Lung (tissue), 12 donors: ENCODE data around the gene UBE2E1. TPM values are rescaled to one million over a fixed set of nuclear protein-coding genes. Genes with fewer than 3 reads are reported as not detected.

Source experiments
- ATAC-seq: fragments of 200-7000 bp; cut with Tn5 transposase; one replicate; pipeline ENCODE4 v1.9.1; 2020; ENCODE audit warnings: moderate number of reproducible peaks; ENCODE audit not compliant: insufficient read depth, low FRiP score
- DNase-seq, 3 donors: peaks; one replicate each; pipeline ENCODE4 v3.0.0-alpha.2; 2013 to 2017
- H3K27ac ChIP-seq, 2 donors: one replicate each; pipeline ENCODE4 v1.5.1; 2013; ENCODE audit warnings: mild to moderate bottlenecking in 2 of 2, moderate library complexity in 2 of 2, control low read depth in 1 of 2, inconsistent platforms in 1 of 2, low read depth in 1 of 2, low read length in 1 of 2
- H3K27me3 ChIP-seq, 3 donors: one replicate each; pipeline ENCODE4 v1.5.1; 2013; ENCODE audit warnings: low read length in 2 of 3; ENCODE audit not compliant: control insufficient read depth in 3 of 3, insufficient read depth in 3 of 3
- H3K36me3 ChIP-seq, 4 donors: one replicate each; pipeline ENCODE4 v1.5.1; 2013; ENCODE audit warnings: low read length in 4 of 4, mild to moderate bottlenecking in 1 of 4, moderate library complexity in 1 of 4; ENCODE audit not compliant: control insufficient read depth in 4 of 4, insufficient read depth in 4 of 4
- H3K4me1 ChIP-seq, 5 donors: one replicate each; pipeline ENCODE4 v1.5.1; 2013; ENCODE audit warnings: low read length in 5 of 5, mild to moderate bottlenecking in 2 of 5, moderate library complexity in 1 of 5; ENCODE audit not compliant: control insufficient read depth in 5 of 5, insufficient read depth in 5 of 5
- H3K4me3 ChIP-seq: one replicate; pipeline ENCODE4 v1.5.1; 2013; ENCODE audit warnings: mild to moderate bottlenecking, control low read depth, moderate library complexity
- H3K9ac ChIP-seq, 2 donors: one replicate each; pipeline ENCODE4 v1.5.1; 2013; ENCODE audit warnings: low read length in 2 of 2, control low read depth in 1 of 2; ENCODE audit not compliant: insufficient read depth in 1 of 2
- H3K9me3 ChIP-seq, 4 donors: one replicate each; pipeline ENCODE4 v1.5.1; 2013; ENCODE audit warnings: low read length in 3 of 4, mild to moderate bottlenecking in 1 of 4, moderate library complexity in 1 of 4; ENCODE audit not compliant: control insufficient read depth in 4 of 4, insufficient read depth in 3 of 4
- WGBS, 2 donors: extraction: QIAGEN DNeasy Blood & Tissue Kit; methylation state at CpG; one replicate each; pipeline ENCODE4 v1.1.7; 2013; 5-methylcytosine and 5-hydroxymethylcytosine counted together
- polyA plus RNA-seq, 2 donors: library from polyadenylated mRNA; stranded (reverse); fragments of 200-250 nt; gene quantifications; one replicate each; pipeline ENCODE4 v1.2.1, GENCODE V29; 2013
- total RNA-seq, 2 donors: library from RNA; depleted of rRNA in 1 of 2; stranded (reverse); fragments of >200 nt in 1 of 2; gene quantifications; one replicate each; pipeline ENCODE4 v1.2.1, GENCODE V29; 2014 to 2021
- TF ChIP-seq, protein P1 (sequence below): IDR thresholded peaks from 2 replicates; pipeline ENCODE4 v1.5.1; 2012; ENCODE audit warnings: mild to moderate bottlenecking; ENCODE audit errors: control extremely low read depth, extremely low read depth
- donor health status: control.
- donor health status: control.
- donor health status: Bipolar disorder and iron deficiency.
- donor health status: healthy.
- donor health status: DM: yes; HTN: yes; CAD: no.

UBE2E1 gene
- total and polyA plus RNA-seq, 4 donors: 74.1 to 156 (median 87.6) TPM

DNA sequence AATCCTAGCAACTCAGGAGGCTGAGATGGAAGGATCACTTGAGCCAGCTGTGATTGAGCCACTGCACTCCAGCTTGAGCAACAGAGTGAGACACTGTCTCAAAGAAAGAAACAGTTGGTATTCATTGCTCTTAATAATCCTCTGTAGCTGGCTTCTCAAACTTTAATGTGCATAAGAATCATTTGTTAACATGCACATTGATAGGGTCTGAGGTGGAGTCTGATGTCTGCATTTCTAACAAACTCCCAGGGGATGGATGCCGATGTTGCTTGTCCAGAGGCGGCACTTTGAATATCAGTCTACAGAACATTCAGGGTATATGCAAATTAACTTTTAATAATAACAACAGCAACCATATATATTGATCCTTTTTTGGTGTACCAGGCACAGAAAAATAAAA lies 71.2 kb downstream of the UBE2E1 start:
- Histone ChIP-seq H3K4me1 (peaks cover 3 to 30% (median 12%) of the 10 kb centered on the region in 5 donors), H3K27me3 (no peaks in the 10 kb centered on the region), H3K9me3 (no peaks in the 10 kb centered on the region), H3K9ac (no peak overlapping the region), H3K36me3 (peaks cover 0 to 2% (median under 1%) of the 10 kb centered on the region in 4 donors), H3K27ac (no peak overlapping the region), H3K4me3 (no peak overlapping the region)
- DNase-seq (no peak), ATAC-seq (no peak)
- TF ChIP-seq, protein P1, sequence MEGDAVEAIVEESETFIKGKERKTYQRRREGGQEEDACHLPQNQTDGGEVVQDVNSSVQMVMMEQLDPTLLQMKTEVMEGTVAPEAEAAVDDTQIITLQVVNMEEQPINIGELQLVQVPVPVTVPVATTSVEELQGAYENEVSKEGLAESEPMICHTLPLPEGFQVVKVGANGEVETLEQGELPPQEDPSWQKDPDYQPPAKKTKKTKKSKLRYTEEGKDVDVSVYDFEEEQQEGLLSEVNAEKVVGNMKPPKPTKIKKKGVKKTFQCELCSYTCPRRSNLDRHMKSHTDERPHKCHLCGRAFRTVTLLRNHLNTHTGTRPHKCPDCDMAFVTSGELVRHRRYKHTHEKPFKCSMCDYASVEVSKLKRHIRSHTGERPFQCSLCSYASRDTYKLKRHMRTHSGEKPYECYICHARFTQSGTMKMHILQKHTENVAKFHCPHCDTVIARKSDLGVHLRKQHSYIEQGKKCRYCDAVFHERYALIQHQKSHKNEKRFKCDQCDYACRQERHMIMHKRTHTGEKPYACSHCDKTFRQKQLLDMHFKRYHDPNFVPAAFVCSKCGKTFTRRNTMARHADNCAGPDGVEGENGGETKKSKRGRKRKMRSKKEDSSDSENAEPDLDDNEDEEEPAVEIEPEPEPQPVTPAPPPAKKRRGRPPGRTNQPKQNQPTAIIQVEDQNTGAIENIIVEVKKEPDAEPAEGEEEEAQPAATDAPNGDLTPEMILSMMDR: no peak
- WGBS, 2 donors: 87 to 89% methylated on average over 2 of the region's 2 CpGs

DNA sequence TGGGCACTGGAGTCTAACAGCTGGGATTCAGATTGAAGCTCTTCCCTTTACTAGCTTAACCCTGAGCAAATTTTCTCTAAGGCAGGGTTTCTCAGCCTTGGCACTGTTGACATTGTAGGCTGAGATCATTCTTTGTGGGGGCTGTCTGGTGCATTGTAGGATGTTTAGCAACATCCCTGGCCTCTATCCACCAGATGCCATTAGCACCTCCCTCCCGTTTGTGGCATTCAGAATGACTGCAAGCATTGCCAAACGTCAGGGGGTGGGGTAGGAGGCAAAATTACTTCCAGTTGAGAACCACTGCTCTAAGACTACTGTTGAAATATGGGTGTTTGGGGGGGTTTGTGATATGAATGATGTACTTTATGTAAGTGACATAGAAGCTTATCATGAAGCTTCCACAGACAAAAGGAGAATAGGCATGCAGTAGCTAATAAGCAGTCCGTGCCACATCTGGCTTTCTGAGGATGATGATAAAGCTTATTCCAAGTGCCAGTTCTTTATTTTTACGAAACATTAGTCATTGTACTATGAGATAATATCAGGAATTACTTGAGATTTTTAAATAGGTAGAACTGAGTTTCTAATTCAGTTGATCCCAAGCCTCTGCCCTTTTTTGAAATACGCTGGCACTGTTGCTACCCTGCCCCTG lies 71.7 kb downstream of the UBE2E1 start:
- TF ChIP-seq, protein P1: no peak
- DNase-seq (peak; percentile 48 to 64 (median 55)), ATAC-seq (no peak)
- Histone ChIP-seq H3K9me3 (no peaks in the 10 kb centered on the region), H3K4me1 (peaks cover 3 to 30% (median 12%) of the 10 kb centered on the region in 5 donors), H3K36me3 (peaks cover 0 to 6% (median 2%) of the 10 kb centered on the region in 4 donors), H3K27me3 (no peaks in the 10 kb centered on the region), H3K4me3 (no peak overlapping the region), H3K9ac (no peak overlapping the region), H3K27ac (no peak overlapping the region)
- 39% methylated on average over 5 of the region's 5 CpGs for WGBS, 2 donors

DNA sequence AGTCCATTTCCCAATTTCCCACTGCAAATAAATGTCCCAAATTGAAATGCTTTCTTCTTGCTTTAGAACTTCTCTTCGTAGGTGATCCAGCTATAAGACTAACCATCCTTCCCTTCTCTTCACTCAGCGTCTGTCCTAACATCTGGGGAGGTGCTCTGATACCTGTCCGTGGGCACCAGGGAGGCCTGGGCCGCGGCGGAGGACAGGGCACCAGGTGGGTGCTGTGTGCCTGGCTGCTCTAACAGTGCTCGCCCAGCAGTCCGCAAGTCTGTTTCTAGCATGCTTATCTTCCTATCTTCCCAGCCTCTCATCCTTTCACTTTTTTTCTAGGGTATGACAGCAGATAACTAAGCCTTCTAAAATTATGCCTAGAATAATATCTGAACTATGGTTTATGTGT lies 73.7 kb downstream of the UBE2E1 start:
- H3K9me3 ChIP-seq: no peaks in the 10 kb centered on the region
- H3K27ac ChIP-seq: no peak overlapping the region
- peaks cover 0 to 8% (median 2%) of the 10 kb centered on the region in 4 donors for H3K36me3 ChIP-seq
- H3K9ac ChIP-seq: no peak overlapping the region
- DNase-seq (no peak), ATAC-seq (no peak)
- H3K4me1 ChIP-seq: peaks cover 3 to 26% (median 11%) of the 10 kb centered on the region in 5 donors
- TF ChIP-seq, protein P1: no peak
- no peaks in the 10 kb centered on the region for H3K27me3 ChIP-seq
- WGBS, 2 donors: 82 to 94% methylated on average over 8 of the region's 8 CpGs
- H3K4me3 ChIP-seq: no peak overlapping the region
